ENCODE measurements around the gene EMC10.
"Not testable (repeated sequence)": the region's sequence is repeated elsewhere in the genome, so short reads cannot be mapped to it uniquely, and the experiment has no call there.

EMC10 gene

DNA sequence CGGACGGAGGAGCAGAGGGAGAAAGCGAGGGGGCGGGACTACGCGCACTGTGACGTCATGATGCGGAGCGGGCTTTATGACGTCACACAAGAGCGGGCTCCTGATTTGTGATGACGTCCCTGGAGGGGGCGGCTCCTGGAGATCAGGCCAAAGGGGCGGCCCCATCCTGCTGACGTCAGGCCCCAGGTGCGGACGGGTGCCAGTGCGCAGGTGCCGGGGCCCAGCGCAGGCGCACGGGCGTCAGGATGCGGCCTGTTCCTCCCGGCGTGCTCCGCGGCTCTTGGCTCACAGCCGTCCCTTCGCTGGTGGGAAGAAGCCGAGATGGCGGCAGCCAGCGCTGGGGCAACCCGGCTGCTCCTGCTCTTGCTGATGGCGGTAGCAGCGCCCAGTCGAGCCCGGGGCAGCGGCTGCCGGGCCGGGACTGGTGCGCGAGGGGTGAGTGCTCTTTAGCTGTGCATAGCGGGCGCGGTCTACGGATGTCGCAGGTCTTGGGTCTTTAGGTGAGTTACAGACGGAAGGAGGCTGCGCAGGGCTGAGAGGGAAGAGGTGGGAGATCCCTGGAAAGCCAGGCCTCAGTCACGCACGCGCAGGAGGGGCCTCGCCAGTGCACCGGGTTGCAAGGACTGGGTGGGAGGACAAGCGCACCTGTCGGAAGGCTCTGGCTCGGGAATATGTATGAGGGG is at the start of gene EMC10, which contains the start of gene GARIN5A:
TSS of gene EMC10 (plus strand) at position 284 of the 683 bp plus-strand sequence. CDS start at position 322, 38 bp downstream.
TSS of gene GARIN5A (minus strand) at position 625 of the 683 bp plus-strand sequence. CDS start at position 165, 460 bp downstream.
- peak; percentile 96 for DNase-seq

- DNase-seq: no peak
Observed at GRCh38 chr19:50427318-50427925, 48.9 kb upstream of the EMC10 start.

DNA sequence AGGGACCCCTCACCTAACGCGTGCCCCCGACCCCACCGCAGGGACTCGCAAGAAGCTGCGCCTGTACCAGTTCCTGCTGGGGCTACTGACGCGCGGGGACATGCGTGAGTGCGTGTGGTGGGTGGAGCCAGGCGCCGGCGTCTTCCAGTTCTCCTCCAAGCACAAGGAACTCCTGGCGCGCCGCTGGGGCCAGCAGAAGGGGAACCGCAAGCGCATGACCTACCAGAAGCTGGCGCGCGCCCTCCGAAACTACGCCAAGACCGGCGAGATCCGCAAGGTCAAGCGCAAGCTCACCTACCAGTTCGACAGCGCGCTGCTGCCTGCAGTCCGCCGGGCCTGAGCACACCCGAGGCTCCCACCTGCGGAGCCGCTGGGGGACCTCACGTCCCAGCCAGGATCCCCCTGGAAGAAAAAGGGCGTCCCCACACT is 48.3 kb upstream of the EMC10 start:
- peak; percentile 37 for DNase-seq

GRCh38 chr19:50428772-50429463 is 47.4 kb upstream of the EMC10 start:
- no peak for DNase-seq

DNA sequence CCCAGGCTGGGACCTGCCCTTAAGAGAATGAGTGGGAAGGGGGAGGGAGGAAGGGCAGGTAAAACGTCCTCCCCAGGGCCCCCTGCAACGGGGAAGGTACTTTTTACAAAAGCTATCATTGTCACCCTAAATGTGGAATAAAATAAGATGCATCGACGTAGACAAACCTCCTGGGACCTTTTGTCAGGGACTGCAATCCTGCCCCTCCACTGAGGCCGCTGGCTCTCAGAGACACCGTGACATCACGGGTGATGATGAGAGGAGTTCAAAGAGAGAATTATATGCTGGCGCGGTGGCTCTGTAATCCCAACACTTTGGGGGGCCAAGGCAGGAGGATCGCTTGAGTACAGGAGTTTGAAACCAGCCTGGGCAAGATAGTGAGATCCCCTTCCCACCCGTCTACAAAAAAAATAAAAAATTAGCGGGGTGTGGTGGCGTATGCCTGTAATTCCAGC is 45.4 kb upstream of the EMC10 start:
- DNase-seq: no peak

DNA sequence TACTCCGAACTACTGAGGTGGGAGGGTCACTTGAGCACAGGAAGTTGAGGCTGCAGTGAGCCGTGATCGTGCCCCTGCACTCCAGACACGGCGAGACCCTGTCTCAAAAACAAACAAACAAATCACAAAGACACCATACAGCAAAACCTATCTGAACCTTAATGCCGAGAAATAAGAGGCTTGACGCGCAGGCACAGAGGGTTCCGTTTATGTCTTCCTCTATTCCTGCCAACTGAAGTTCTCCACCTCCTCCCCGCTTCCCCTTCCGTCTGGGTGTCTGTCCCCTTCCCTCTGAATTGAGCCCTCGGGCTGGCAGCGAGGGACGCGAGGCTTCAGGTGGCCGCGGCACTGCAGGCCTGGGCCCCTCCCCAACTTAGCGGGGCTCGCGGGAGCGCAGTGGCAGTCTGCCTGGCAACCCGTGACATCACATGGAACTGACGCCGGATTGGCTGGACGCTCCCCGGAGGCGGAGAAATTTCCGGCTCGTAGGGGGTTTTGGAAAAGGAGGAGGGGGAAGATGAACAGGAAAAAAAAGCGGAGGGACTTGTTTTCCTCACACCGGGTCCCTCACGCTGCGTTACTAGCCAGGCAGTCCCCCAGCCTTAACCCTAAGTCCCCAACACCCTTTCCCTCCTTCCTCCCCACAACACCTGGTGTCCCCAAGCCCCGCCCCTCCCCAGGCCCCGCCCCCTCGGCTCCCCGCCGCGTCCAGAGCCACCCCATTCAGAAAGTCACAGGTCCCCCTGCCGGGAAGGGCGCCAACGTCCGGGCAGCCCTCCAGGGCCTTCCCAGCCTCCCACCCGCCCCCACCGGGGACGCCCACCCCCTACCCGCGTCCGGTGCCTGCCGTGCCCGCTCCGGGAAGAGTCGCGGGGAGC is 44.7 kb upstream of the EMC10 start:
- peak; percentile 96 for DNase-seq

GRCh38 chr19:50432221-50433028 is 43.9 kb upstream of the EMC10 start, which contains the start of gene MYBPC2:
TSS of gene MYBPC2 (plus strand) at chr19:50432892. CDS start at chr19:50432954, 62 bp downstream.
- no peak for DNase-seq

DNA sequence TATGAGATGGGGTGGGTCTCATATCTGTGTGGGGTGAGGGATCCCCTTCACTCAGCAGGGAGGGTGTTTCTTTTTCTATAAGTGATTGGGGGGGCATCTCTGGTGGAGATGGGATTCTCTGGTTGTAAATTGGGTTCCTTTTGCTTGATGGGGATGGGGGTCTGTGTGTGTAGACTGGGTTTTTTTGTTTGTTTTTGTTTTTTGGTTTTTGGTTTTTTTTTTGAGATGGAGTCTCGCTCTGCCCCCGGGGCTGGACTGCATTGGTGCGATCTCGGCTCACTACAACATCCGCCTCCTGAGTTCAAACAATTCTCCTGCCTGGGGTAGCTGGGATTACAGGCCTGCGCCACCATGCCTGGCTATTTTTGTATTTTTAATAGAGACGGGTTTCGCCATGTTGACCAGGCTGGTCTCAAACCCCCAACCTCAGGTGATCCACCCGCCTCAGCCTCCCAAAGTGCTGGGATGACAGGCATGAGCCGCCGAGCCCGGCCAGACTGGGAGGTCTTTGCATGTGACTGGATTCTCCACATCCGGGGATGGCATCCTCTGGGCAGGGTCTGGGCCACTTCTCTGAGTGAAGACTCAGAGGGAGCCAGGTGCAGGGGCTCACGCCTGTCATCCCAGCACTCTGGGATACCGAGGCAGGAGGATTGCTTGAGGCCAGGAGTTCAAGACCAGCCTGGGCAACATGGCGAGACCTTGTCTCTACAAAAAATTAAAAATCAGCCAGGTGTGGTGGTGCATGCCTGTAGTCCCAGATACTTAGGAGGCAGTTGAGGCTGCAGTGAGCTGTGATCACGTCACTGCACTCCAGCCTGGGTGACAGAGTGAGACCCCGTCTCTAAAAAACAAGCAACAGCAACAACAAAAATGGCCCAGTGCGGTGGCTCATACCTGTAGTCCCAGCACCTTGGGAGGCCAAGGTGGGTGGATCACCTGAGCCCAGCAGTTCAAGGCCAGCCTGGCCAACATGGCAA is 42.8 kb upstream of the EMC10 start:
- DNase-seq: no peak

GRCh38 chr19:50434525-50434924 is 41.8 kb upstream of the EMC10 start:
- no peak for DNase-seq

DNA sequence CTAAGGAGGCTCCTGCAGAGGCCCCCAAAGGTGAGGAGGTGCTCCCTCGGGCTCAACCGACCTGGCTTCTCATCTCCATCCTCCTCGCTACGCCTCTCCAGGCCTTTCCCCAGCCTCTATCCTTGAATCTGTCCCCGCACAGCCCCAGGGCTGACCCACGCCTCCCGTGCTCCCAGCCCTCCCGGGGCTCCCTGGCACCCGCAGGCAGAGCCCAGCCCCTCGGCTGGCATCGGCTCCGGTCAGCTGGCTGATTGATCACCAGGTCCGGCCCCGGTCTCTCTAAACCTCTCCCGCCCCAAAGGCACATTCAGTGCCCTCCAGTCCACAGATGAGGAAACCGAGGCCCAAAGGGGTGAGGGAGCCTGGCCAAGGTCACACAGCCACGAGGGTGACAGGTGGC is 41.1 kb upstream of the EMC10 start:
- no peak for DNase-seq

- DNase-seq: no peak
Observed at GRCh38 chr19:50435627-50436026, 40.7 kb upstream of the EMC10 start.

DNA sequence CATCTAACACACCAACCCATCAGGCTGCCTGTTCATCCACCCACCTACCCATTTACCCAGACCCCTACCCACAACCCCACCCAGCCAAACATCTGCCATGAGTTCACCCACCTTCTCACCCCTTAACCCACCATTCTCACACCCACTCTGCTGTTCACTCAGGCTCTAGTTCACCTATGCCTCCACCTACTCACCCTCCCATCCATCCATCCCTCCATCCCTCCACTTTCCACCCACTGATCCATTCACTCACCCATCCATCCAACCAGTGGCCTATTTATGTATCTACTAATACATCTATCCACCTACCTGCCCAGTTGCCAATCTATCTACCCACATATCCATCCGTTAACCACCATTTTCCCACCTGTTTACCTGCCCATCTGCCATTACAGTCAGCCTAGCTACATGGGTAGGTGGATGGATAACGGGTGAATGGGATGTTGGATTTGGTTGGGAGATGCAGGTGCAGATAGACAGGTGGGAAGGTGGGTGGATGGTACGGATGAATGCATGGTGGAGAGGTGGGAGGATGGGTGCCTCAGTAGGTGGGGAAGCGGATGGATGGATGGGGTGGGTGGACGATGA is 38.4 kb upstream of the EMC10 start:
- no peak for DNase-seq

DNA sequence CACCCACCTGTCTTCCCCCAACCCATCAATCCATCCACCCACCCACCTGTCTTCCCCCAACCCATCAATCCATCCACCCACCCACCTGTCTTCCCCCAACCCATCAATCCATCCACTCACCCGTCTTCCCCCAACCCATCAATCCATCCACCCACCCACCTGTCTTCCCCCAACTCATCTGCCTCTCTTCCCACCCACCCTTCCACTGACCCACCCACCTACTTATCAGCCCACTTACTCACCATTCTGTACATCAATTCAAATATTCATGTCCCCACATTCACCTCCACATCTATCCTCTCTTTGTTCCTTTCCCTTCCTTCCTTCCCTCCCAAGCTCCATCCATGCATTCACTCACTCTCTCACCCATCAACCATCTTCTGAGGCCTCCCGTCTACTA is 37.2 kb upstream of the EMC10 start:
- not testable (repeated sequence) for DNase-seq

DNA sequence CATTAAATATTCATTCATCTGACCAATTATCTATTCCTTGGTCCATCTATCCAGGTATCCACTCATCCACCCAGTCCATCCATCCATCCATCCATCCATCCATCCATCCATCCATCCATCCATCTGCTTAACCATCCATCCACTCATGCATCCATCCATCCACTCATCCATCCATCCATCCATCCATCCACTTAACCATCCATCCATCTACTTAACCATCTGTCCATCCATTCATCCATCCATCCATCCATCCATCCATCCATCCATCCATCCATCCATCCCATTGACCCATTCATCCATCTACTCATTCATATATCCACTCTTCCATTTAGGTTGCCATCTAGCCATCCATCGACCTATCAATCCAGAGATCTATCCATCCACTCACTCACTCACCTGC is 32.2 kb upstream of the EMC10 start:
- no peak for DNase-seq

DNA sequence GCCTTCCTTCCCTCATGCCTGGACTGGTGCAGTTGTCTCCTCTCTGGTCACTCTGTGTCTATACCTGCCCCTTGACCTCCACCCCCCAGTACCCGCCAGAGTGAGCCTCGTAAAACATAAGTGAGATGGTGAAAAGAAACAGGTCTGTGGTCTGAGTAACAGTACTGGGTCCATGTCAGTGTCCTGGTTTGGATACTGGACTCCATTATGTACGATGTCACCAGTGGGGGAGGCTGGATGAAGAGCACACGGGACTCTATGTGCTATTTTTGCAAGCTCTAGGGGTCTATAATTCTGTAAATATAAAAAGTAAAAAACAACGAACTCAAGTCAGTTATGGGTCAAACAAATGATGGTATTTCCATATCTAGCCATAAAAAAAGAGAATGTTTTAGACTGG is 29.3 kb upstream of the EMC10 start:
- no peak for DNase-seq

- DNase-seq: no peak
Observed at GRCh38 chr19:50447750-50448149, 28.6 kb upstream of the EMC10 start.

DNA sequence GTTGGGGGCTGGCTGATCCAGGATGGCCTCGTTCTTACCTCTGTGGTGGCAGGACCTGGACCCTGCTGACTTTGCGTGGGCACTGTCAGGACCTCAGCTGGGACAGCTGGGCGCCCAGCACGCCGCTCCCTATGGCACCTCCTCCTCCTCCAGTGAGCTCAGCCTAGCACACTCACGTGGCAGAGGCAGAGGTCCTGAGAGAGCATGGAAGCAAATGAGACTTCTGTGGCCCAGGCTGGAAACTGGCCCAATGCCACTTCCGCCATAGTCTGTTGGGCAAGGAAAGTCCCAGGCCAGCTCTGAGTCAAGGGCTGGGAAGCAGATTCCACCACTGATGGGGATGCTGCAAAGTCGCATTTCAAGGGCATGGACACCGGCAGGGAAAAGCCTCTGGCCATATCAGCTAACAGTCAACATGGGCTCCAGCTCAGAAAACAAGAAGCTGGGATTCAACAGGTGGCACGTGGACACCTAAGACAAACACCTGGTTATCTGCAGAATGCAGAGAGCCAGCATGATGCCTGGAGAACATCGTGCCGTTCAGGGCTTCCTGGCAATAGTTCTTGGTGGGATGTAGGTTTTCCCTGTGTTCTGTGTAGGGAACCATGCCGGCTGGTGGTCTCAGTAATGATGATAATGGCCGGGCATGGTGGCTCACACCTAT is 26.9 kb upstream of the EMC10 start:
- DNase-seq: no peak

- no peak for DNase-seq
Observed at GRCh38 chr19:50450369-50451222, 25.7 kb upstream of the EMC10 start.

GRCh38 chr19:50451223-50451534 is 25.1 kb upstream of the EMC10 start:
- no peak for DNase-seq
